Uterus (tissue), 4 donors: ENCODE data around the gene SRA1. TPM values are rescaled to one million over a fixed set of nuclear protein-coding genes. Genes with fewer than 3 reads are reported as not detected.
A peak's percentile ranks its signal among the peaks of the same experiment; 100 is the strongest.
"Not testable (repeated sequence)": the region's sequence is repeated elsewhere in the genome, so short reads cannot be mapped to it uniquely, and the experiment has no call there.

Experiments used
- DNase-seq, 2 donors: peaks; one replicate each; pipeline ENCODE4 v3.0.0-alpha.2; 2019 to 2020
- H3K27ac ChIP-seq, 2 donors: fragments of 200-600 bp; sonication (generic); 1 replicate in 1 of 2; 2 replicates in 1 of 2; pipeline ENCODE4 v1.5.1; 2016 to 2018
- H3K27me3 ChIP-seq, 2 donors: fragments of 200-600 bp; sonication (generic); one replicate each; pipeline ENCODE4 v1.5.1; 2018 to 2019; ENCODE audit warnings: control low read depth in 1 of 2
- H3K36me3 ChIP-seq, 2 donors: fragments of 200-600 bp; sonication (generic); one replicate each; pipeline ENCODE4 v1.5.1; 2019; ENCODE audit warnings: control low read depth in 1 of 2
- H3K4me1 ChIP-seq, 2 donors: fragments of 200-600 bp; sonication (generic); one replicate each; pipeline ENCODE4 v1.5.1; 2018 to 2019; ENCODE audit warnings: control low read depth in 1 of 2
- H3K4me3 ChIP-seq, 2 donors: fragments of 200-600 bp; sonication (generic); 1 replicate in 1 of 2; 2 replicates in 1 of 2; pipeline ENCODE4 v1.5.1; 2018 to 2019; ENCODE audit warnings: mild to moderate bottlenecking in 1 of 2
- H3K9me3 ChIP-seq, 2 donors: fragments of 200-600 bp; sonication (generic); one replicate each; pipeline ENCODE4 v1.5.1; 2019; ENCODE audit warnings: control low read depth in 1 of 2
- CTCF ChIP-seq, 4 experiments: fragments of 200-600 bp in 2 of 4; fragments of 450-650 bp in 2 of 4; sonication (generic) in 2 of 4; IDR thresholded peaks; one replicate each; pipeline ENCODE4 v1.5.1; 2016 to 2019; ENCODE audit warnings: antibody characterized with exemption in 4 of 4, mild to moderate bottlenecking in 2 of 4, moderate library complexity in 1 of 4
- POLR2A ChIP-seq, 2 donors: fragments of 450-650 bp; IDR thresholded peaks; one replicate each; pipeline ENCODE4 v1.6.1; 2016; ENCODE audit warnings: antibody characterized with exemption in 2 of 2, mild to moderate bottlenecking in 1 of 2, moderate library complexity in 1 of 2
- intact Hi-C: fragments of 100-400 bp; cut with DNase I; formaldehyde crosslinking; loops from one replicate; pipeline ENCODE4 v1.15.1; 2023; ENCODE audit warnings: low total_unique reads
- total RNA-seq, 4 donors: library from RNA; depleted of rRNA in 3 of 4; stranded (reverse); fragments of >200 nt in 3 of 4; gene quantifications; one replicate each; pipeline versions ENCODE4 v1.1.0 to v1.2.4, GENCODE V29; 2014 to 2023
- donor health status: DM: yes; HTN: yes; CAD: no.

The SRA1 gene
- total RNA-seq: 10 to 100 TPM in 3 of 4 donors, 1 to 10 TPM in 1; 2.6 to 32.6 (median 22.9) TPM

DNA sequence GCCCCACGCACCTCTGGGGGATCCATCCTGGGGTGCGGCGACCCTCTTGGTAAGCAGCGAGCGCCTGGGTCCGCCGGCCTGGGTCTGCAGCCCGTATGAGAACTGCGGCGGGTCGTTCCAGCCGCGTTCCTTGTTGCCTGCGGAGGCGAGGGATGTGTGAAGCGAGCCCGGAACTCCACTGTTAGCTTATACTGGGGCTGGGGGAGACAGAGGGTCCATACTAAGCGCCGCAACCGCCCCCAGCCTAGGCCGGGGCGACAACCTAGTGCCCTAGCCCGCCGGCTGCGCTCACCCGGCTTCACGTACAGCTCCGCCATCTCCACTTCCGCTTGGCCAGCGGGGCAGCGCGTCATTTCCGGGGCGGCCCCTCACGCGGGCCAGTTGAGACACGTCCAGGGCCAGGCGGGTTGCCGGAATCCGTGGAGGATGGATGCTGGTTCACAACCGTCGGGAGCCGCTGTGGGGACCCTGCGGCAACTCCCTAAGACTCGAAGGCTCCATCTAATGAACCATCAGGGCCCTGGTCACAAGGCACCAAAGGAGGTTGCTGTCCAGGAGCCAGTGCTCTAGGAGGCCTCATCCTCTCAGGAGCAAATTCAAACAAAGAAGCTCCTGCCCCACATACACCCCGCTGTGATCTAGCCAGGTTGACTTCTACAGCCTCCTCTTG lies at the start of gene SRA1:
Gene SRA1, minus strand, starts transcription at position 338 of the 670 bp plus-strand sequence. Its CDS starts 21 bp downstream, at position 317.
- Histone ChIP-seq H3K27me3 (no peaks in the 10 kb centered on the region), H3K36me3 (no peaks in the 10 kb centered on the region), H3K27ac (peak within 1 kb of the TSS; percentile 81 to 86), H3K4me1 (peaks cover 0 to 19% of the 10 kb centered on the region in 2 donors), H3K9me3 (no peaks in the 10 kb centered on the region), H3K4me3 (peak within 1 kb of the TSS; percentile 78 to 85)
- peak; percentile 92 to 93 for DNase-seq
- intact Hi-C loops: no loop called here
- TF ChIP-seq CTCF (IDR thresholded peaks at IDR 0.05) (peak in 1 of 4 experiments; percentile 4), POLR2A (IDR thresholded peaks at IDR 0.05) (peak; percentile 81 to 93)

DNA sequence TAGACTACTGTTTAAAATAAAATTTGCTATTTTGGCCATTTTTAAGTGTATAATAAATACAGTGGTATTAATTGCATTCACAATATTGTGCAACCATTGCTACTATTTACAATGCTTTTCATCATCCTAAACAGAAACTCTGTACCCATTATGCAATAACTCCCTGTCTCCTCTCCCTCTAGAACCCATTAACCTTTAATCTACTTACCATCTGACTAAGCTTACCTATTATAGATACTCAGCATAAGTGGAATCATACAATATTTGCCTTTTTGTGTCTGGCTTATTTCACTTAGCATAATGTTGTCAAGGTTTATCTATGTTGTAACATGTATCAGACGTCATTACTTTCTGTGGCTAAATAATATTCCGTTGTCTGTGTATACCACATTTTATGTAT lies 49.8 kb upstream of the SRA1 start:
- intact Hi-C loops: no loop called here
- H3K9me3 ChIP-seq: no peaks in the 10 kb centered on the region
- no peak overlapping the region for H3K4me3 ChIP-seq
- H3K36me3 ChIP-seq: no peaks in the 10 kb centered on the region
- DNase-seq: no peak
- no peaks in the 10 kb centered on the region for H3K4me1 ChIP-seq
- TF ChIP-seq CTCF (IDR thresholded peaks at IDR 0.05) (no peak), POLR2A (IDR thresholded peaks at IDR 0.05) (no peak)
- H3K27ac ChIP-seq: no peak overlapping the region
- H3K27me3 ChIP-seq: no peaks in the 10 kb centered on the region

GRCh38 chr5:140605879-140606278 lies 48.6 kb upstream of the SRA1 start:
- DNase-seq: no peak
- Histone ChIP-seq H3K36me3 (no peaks in the 10 kb centered on the region), H3K9me3 (no peaks in the 10 kb centered on the region), H3K4me3 (no peak overlapping the region), H3K4me1 (no peaks in the 10 kb centered on the region), H3K27me3 (no peaks in the 10 kb centered on the region), H3K27ac (no peak overlapping the region)
- intact Hi-C loops: no loop called here
- TF ChIP-seq POLR2A (IDR thresholded peaks at IDR 0.05): no peak
- no peak for TF ChIP-seq CTCF (IDR thresholded peaks at IDR 0.05)

GRCh38 chr5:140603734-140604133 lies 46.5 kb upstream of the SRA1 start:
- Histone ChIP-seq H3K36me3 (no peaks in the 10 kb centered on the region), H3K9me3 (no peaks in the 10 kb centered on the region), H3K27me3 (no peaks in the 10 kb centered on the region), H3K4me3 (no peak overlapping the region), H3K27ac (no peak overlapping the region), H3K4me1 (no peaks in the 10 kb centered on the region)
- DNase-seq: no peak
- no peak for TF ChIP-seq CTCF (IDR thresholded peaks at IDR 0.05)
- TF ChIP-seq POLR2A (IDR thresholded peaks at IDR 0.05): no peak
- intact Hi-C loops: no loop called here

- H3K9me3 ChIP-seq, intact Hi-C loops, H3K36me3 ChIP-seq, H3K27me3 ChIP-seq, DNase-seq, H3K27ac ChIP-seq, H3K4me3 ChIP-seq, H3K4me1 ChIP-seq: not testable (repeated sequence)
Observed at GRCh38 chr5:140603446-140603698, 46.1 kb upstream of the SRA1 start.

- no peak overlapping the region for H3K27ac ChIP-seq
- intact Hi-C loops: no loop called here
Observed at GRCh38 chr5:140602147-140602546, 44.9 kb upstream of the SRA1 start.

More at GRCh38 chr5:140602147-140602546, 44.9 kb upstream of the SRA1 start:
- DNase-seq: no peak
- Histone ChIP-seq H3K4me1 (no peaks in the 10 kb centered on the region), H3K4me3 (no peak overlapping the region), H3K27me3 (no peaks in the 10 kb centered on the region), H3K9me3 (no peaks in the 10 kb centered on the region), H3K36me3 (no peaks in the 10 kb centered on the region)
- TF ChIP-seq CTCF (IDR thresholded peaks at IDR 0.05) (no peak), POLR2A (IDR thresholded peaks at IDR 0.05) (no peak)
